ENCODE data around the gene MON1B. TPM values are rescaled to one million over a fixed set of nuclear protein-coding genes. Genes with fewer than 3 reads are reported as not detected.
A peak's percentile ranks its signal among the peaks of the same experiment; 100 is the strongest.

MON1B gene
- total and polyA plus RNA-seq, 2 donors (not counting 3 experiments of a cell fraction or from before 2014, with no cell fraction given), result 35.8 to 57.0 TPM

- H3K79me2 ChIP-seq (ENCODE audit: control insufficient read depth, insufficient read depth, low read length), result peaks cover 23% of the 10 kb centered on the region
- H3K4me3 ChIP-seq (replicated peaks in 1 of 3; ENCODE audit: insufficient read depth in 1 of 3, low read depth in 1 of 3, low read length in 3 of 3), result peak overlapping the region; percentile 39 to 91 (median 70)
- H3K9ac ChIP-seq (replicated peaks; ENCODE audit: extremely low read depth, insufficient read depth, low read length), result peak overlapping the region; percentile 57
- H3K27me3 ChIP-seq (ENCODE audit: control insufficient read depth in 2 of 2, insufficient read depth in 2 of 2, low read length in 2 of 2), result peaks cover 2% of the 10 kb centered on the region in 2 experiments
- TF ChIP-seq EZH2 (IDR thresholded peaks at IDR 0.05; ENCODE audit: borderline replicate concordance, low read depth, low read length, severe bottlenecking) (no peak), FOS (IDR thresholded peaks at IDR 0.05; ENCODE audit: borderline replicate concordance, insufficient read depth, low read length) (no peak), CTCF (IDR thresholded peaks at IDR 0.05; ENCODE audit: extremely low read depth in 1 of 2, insufficient read depth in 1 of 2, low read depth in 1 of 2, low read length in 2 of 2) (no peak)
- H3K4me1 ChIP-seq (ENCODE audit: control insufficient read depth, extremely low read depth, insufficient read depth, low read length), result peaks cover 12% of the 10 kb centered on the region
- dilution Hi-C loops (cut with MboI; ENCODE audit: extremely low pct_ligation_motif_present, low sequenced_read_pairs), result no loop called here
- H3K9me1 ChIP-seq (replicated peaks; ENCODE audit: control insufficient read depth, extremely low read depth, insufficient read depth, low read length), result no peaks in the 10 kb centered on the region
- peak overlapping the region; percentile 42 for H3K4me2 ChIP-seq (ENCODE audit: insufficient read depth, low read length)
- CTCF ChIA-PET, result no interaction called here
- peak overlapping the region; percentile 83 for H2AFZ ChIP-seq (ENCODE audit: low read depth, low read length)
- intact Hi-C loops (cut with micrococcal nuclease), result loop anchor here (1.0 kb wide), 5 partner anchors 17 to 1542 kb away; partner anchors contain the start of gene WWOX
- no peaks in the 10 kb centered on the region for H4K20me1 ChIP-seq (replicated peaks; ENCODE audit: control insufficient read depth, extremely low read depth, insufficient read depth, low read length)
- FAIRE-seq (no peak), DNase-seq (ENCODE audit: low read depth, low spot score) (no peak)
- H3K9me3 ChIP-seq (replicated peaks; ENCODE audit: control insufficient read depth, insufficient read depth, low read length), result no peaks in the 10 kb centered on the region
- peaks cover 3 to 17% of the 10 kb centered on the region in 2 experiments for H3K36me3 ChIP-seq (ENCODE audit: control insufficient read depth in 2 of 2, extremely low read depth in 1 of 2, insufficient read depth in 2 of 2, low read length in 2 of 2)
- no peak overlapping the region for H3K27ac ChIP-seq (ENCODE audit: insufficient read depth, low read depth, low read length)
- BruUV-seq (replicated peaks), result TSS peak; percentile 87
- POLR2A ChIA-PET, result no interaction called here
These were observed 856 bp upstream of the MON1B start for GRCh38 chr16:77190190-77190477.

DNA sequence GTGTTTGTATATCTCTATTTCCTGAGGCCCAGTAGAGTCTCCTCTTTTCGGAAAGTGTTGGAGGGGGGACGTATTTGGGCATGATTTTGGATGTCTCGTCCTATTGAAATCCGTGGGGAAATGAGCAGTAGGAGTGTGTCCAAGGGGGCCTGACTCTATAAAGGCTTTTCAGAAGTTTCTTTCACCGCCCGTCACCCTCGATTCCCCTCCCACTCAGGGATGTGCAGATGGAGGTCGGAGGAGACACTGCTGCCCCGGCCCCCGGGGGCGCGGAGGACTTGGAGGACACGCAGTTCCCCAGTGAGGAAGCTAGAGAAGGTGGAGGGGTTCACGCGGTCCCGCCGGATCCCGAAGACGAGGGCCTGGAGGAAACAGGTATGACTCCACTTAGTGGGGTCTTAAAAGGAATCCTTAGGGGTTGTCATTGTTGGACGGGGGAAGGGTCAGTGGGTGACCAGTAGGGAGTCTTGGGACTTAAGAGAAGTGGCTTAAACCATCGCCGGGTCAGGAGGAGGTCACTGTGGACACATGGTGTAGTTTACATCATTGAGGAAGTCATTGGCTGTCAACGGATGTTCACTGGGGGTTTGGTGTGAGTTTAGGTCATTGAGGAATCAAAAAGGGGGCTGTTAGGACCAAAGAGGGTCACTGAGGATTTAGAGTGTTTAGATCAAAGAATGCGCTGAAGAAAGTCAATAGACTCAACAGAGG is 424 bp downstream of the MON1B start:
- TSS peak; percentile 96 for BruUV-seq (replicated peaks)
- peaks cover 23% of the 10 kb centered on the region for H3K79me2 ChIP-seq (ENCODE audit: control insufficient read depth, insufficient read depth, low read length)
- CTCF ChIA-PET, result no interaction called here
- peak overlapping the region; percentile 86 for H3K9ac ChIP-seq (replicated peaks; ENCODE audit: extremely low read depth, insufficient read depth, low read length)
- H4K20me1 ChIP-seq (replicated peaks; ENCODE audit: control insufficient read depth, extremely low read depth, insufficient read depth, low read length), result no peaks in the 10 kb centered on the region
- intact Hi-C loops (cut with micrococcal nuclease) (loop anchor here (1.0 kb wide), 1 partner anchor 21 kb away; no protein-coding TSS in a partner anchor), dilution Hi-C loops (cut with MboI; ENCODE audit: extremely low pct_ligation_motif_present, low sequenced_read_pairs) (no loop called here)
- FAIRE-seq, result no peak
- H3K9me3 ChIP-seq (replicated peaks; ENCODE audit: control insufficient read depth, insufficient read depth, low read length), result no peaks in the 10 kb centered on the region
- H3K27ac ChIP-seq (ENCODE audit: insufficient read depth, low read depth, low read length), result peak overlapping the region; percentile 82
- H3K4me1 ChIP-seq (ENCODE audit: control insufficient read depth, extremely low read depth, insufficient read depth, low read length), result peaks cover 12% of the 10 kb centered on the region
- H3K4me2 ChIP-seq (ENCODE audit: insufficient read depth, low read length), result peak overlapping the region; percentile 64
- no peaks in the 10 kb centered on the region for H3K9me1 ChIP-seq (replicated peaks; ENCODE audit: control insufficient read depth, extremely low read depth, insufficient read depth, low read length)
- POLR2A ChIA-PET, result no interaction called here
- H3K4me3 ChIP-seq (replicated peaks in 1 of 3; ENCODE audit: insufficient read depth in 1 of 3, low read depth in 1 of 3, low read length in 3 of 3), result peak overlapping the region; percentile 66 to 91 (median 70)
- H3K27me3 ChIP-seq (ENCODE audit: control insufficient read depth in 2 of 2, insufficient read depth in 2 of 2, low read length in 2 of 2), result peaks cover 2% of the 10 kb centered on the region in 2 experiments
- peaks cover 3 to 25% of the 10 kb centered on the region in 2 experiments for H3K36me3 ChIP-seq (ENCODE audit: control insufficient read depth in 2 of 2, extremely low read depth in 1 of 2, insufficient read depth in 2 of 2, low read length in 2 of 2)
- peak overlapping the region; percentile 82 for H2AFZ ChIP-seq (ENCODE audit: low read depth, low read length)
- TF ChIP-seq POLR2A (IDR thresholded peaks at IDR 0.05; ENCODE audit: low read depth, low read length) (peak; percentile 11), POLR2AphosphoS5 (IDR thresholded peaks at IDR 0.05; ENCODE audit: insufficient read depth, low read depth, low read length) (no peak)
- DNase-seq (ENCODE audit: low read depth, low spot score), result no peak
